Spinal cord (tissue), 10 donors: ENCODE data around the gene CD37. TPM values are rescaled to one million over a fixed set of nuclear protein-coding genes. Genes with fewer than 3 reads are reported as not detected.
A peak's percentile ranks its signal among the peaks of the same experiment; 100 is the strongest.
"Not testable (repeated sequence)": the region's sequence is repeated elsewhere in the genome, so short reads cannot be mapped to it uniquely, and the experiment has no call there.

Experiments used
- DNase-seq, 6 donors: peaks; one replicate each; pipeline versions ENCODE4 v3.0.0 to v3.0.0-alpha.2; 2013 to 2015; ENCODE audit warnings: low spot score in 6 of 6, low read depth in 4 of 6
- H3K27ac ChIP-seq: one replicate; pipeline ENCODE4 v1.5.1; 2013; ENCODE audit warnings: low read depth, low read length, control low read depth
- H3K27me3 ChIP-seq: one replicate; pipeline ENCODE4 v1.6.1; 2013; ENCODE audit warnings: low read length; ENCODE audit not compliant: control insufficient read depth, insufficient read depth
- H3K36me3 ChIP-seq: one replicate; pipeline ENCODE4 v1.6.1; 2013; ENCODE audit warnings: low read length; ENCODE audit not compliant: control insufficient read depth, insufficient read depth
- H3K4me1 ChIP-seq: one replicate; pipeline ENCODE4 v1.6.1; 2013; ENCODE audit warnings: low read length; ENCODE audit not compliant: control insufficient read depth, insufficient read depth
- H3K4me3 ChIP-seq: one replicate; pipeline ENCODE4 v1.5.1; 2013; ENCODE audit warnings: low read depth, low read length, control low read depth
- H3K9me3 ChIP-seq: one replicate; pipeline ENCODE4 v1.6.1; 2013; ENCODE audit warnings: low read length; ENCODE audit not compliant: control insufficient read depth, insufficient read depth
- WGBS: methylation state at CpG from one replicate; pipeline ENCODE4 v1.1.5; 2013; ENCODE audit warnings: missing lambda C conversion rate; ENCODE audit not compliant: insufficient coverage; 5-methylcytosine and 5-hydroxymethylcytosine counted together
- polyA plus RNA-seq, 2 donors: library from polyadenylated mRNA; unstranded; fragments of 120-200 nt; gene quantifications; one replicate each; pipeline ENCODE4 v1.2.1, GENCODE V29; 2013; ENCODE audit not compliant: insufficient read length in 2 of 2
- total RNA-seq, 2 donors: library from RNA; depleted of rRNA in 1 of 2; stranded (reverse); fragments of 120-200 nt in 1 of 2; fragments of >200 nt in 1 of 2; gene quantifications; one replicate each; pipeline versions ENCODE4 v1.2.3 to v1.2.4, GENCODE V29; 2013 to 2014
- donor health status: healthy.

The CD37 gene
- total and polyA plus RNA-seq, 4 donors, result 2.9 to 18.0 (median 13.5) TPM

GRCh38 chr19:49301165-49301865 lies 33.9 kb upstream of the CD37 start:
- WGBS, result 29% methylated on average over 8 of the region's 8 CpGs
- DNase-seq, result peak in 5 of 6 donors; percentile 7 to 68 (median 15)
- Histone ChIP-seq H3K27ac (no peak overlapping the region), H3K27me3 (no peaks in the 10 kb centered on the region), H3K9me3 (no peaks in the 10 kb centered on the region), H3K4me1 (peaks cover 10% of the 10 kb centered on the region), H3K36me3 (no peaks in the 10 kb centered on the region), H3K4me3 (no peak overlapping the region)

GRCh38 chr19:49301866-49302252 lies 33.3 kb upstream of the CD37 start:
- Histone ChIP-seq H3K9me3 (no peaks in the 10 kb centered on the region), H3K27me3 (no peaks in the 10 kb centered on the region), H3K27ac (no peak overlapping the region), H3K4me3 (no peak overlapping the region), H3K36me3 (no peaks in the 10 kb centered on the region), H3K4me1 (peaks cover 10% of the 10 kb centered on the region)
- DNase-seq, result no peak
- WGBS, result 77% methylated on average over 5 of the region's 5 CpGs

GRCh38 chr19:49306734-49307133 lies 28.5 kb upstream of the CD37 start:
- H3K9me3 ChIP-seq, H3K27ac ChIP-seq, H3K4me3 ChIP-seq, H3K27me3 ChIP-seq, H3K4me1 ChIP-seq: not testable (repeated sequence)
- peak in 1 of 6 donors; percentile 5 for DNase-seq
- WGBS, result no CpG with 5 or more reads among the region's 7 CpGs
- H3K36me3 ChIP-seq, result peaks cover 10% of the 10 kb centered on the region

GRCh38 chr19:49309087-49309486 lies 26.1 kb upstream of the CD37 start:
- Histone ChIP-seq H3K4me1 (no peaks in the 10 kb centered on the region), H3K36me3 (peaks cover 10% of the 10 kb centered on the region)

GRCh38 chr19:49315111-49315510 lies 20.1 kb upstream of the CD37 start:
- H3K27ac ChIP-seq, result no peak overlapping the region
- H3K4me1 ChIP-seq, result peaks cover 2% of the 10 kb centered on the region
- H3K27me3 ChIP-seq, result no peaks in the 10 kb centered on the region
- peaks cover 9% of the 10 kb centered on the region for H3K36me3 ChIP-seq
- peaks cover 3% of the 10 kb centered on the region for H3K9me3 ChIP-seq
- peak in 2 of 6 donors; percentile 8 to 46 for DNase-seq
- 20% methylated on average over 1 of the region's 1 CpG for WGBS
- H3K4me3 ChIP-seq, result no peak overlapping the region

More at GRCh38 chr19:49309087-49309486, 26.1 kb upstream of the CD37 start:
- H3K9me3 ChIP-seq, result no peaks in the 10 kb centered on the region
- 88% methylated on average over 5 of the region's 6 CpGs for WGBS
- H3K27me3 ChIP-seq, result no peaks in the 10 kb centered on the region
- no peak overlapping the region for H3K27ac ChIP-seq
- H3K4me3 ChIP-seq, result no peak overlapping the region
- no peak for DNase-seq

GRCh38 chr19:49316284-49316683 lies 18.9 kb upstream of the CD37 start:
- H3K36me3 ChIP-seq, result no peaks in the 10 kb centered on the region
- H3K27ac ChIP-seq, result no peak overlapping the region
- no peak for DNase-seq
- H3K4me1 ChIP-seq, result peaks cover 2% of the 10 kb centered on the region
- no peak overlapping the region for H3K4me3 ChIP-seq
- peaks cover 6% of the 10 kb centered on the region for H3K9me3 ChIP-seq
- H3K27me3 ChIP-seq, result no peaks in the 10 kb centered on the region

GRCh38 chr19:49318296-49318695 lies 16.9 kb upstream of the CD37 start:
- Histone ChIP-seq H3K4me1 (peaks cover 2% of the 10 kb centered on the region), H3K9me3 (peaks cover 6% of the 10 kb centered on the region)
- DNase-seq, result no peak

GRCh38 chr19:49324801-49325576 lies 10.2 kb upstream of the CD37 start, which contains the start of gene SLC6A16:
Gene SLC6A16, minus strand, starts transcription at chr19:49325191. Its CDS starts 13,844 bp downstream, at chr19:49311347.
- Histone ChIP-seq H3K27ac (no peak within 1 kb of the TSS), H3K27me3 (no peaks in the 10 kb centered on the region), H3K9me3 (peaks cover 3% of the 10 kb centered on the region), H3K4me1 (no peaks in the 10 kb centered on the region), H3K36me3 (peaks cover 5% of the 10 kb centered on the region), H3K4me3 (no peak within 1 kb of the TSS)
- 94% methylated on average over 31 of the region's 38 CpGs for WGBS
- no peak for DNase-seq

More at GRCh38 chr19:49318296-49318695, 16.9 kb upstream of the CD37 start:
- Histone ChIP-seq H3K36me3 (no peaks in the 10 kb centered on the region), H3K27ac (no peak overlapping the region), H3K4me3 (no peak overlapping the region), H3K27me3 (no peaks in the 10 kb centered on the region)

GRCh38 chr19:49325756-49326155 lies 9.4 kb upstream of the CD37 start:
- H3K27me3 ChIP-seq, H3K36me3 ChIP-seq, DNase-seq, H3K4me3 ChIP-seq, H3K9me3 ChIP-seq, H3K4me1 ChIP-seq, H3K27ac ChIP-seq: not testable (repeated sequence)
- 95% methylated on average over 11 of the region's 13 CpGs for WGBS
